Liver (tissue), 3 donors: ENCODE data around the gene SCLY.

Source experiments
- CTCF ChIP-seq: fragments of 150-350 bp; IDR thresholded peaks from 2 replicates; pipeline ENCODE4 v1.5.1; 2017; ENCODE audit warnings: improper control_type of control experiment, low read depth, low read length; ENCODE audit not compliant: missing input control
- GABPA ChIP-seq, 2 donors: IDR thresholded peaks in 1 of 2; conservative IDR thresholded peaks in 1 of 2; 2 replicates each; pipeline ENCODE4 v1.6.1; 2016; ENCODE audit warnings: antibody characterized with exemption in 2 of 2, mild to moderate bottlenecking in 1 of 2, moderate library complexity in 1 of 2
- MAX ChIP-seq: IDR thresholded peaks from 2 replicates; pipeline ENCODE4 v1.6.1; 2016; ENCODE audit warnings: antibody characterized with exemption
- donor health status: healthy.
- donor health status: healthy.

- TF ChIP-seq GABPA (IDR thresholded peaks at IDR 0.05 in 1 of 2, conservative IDR thresholded peaks at IDR 0.05 in 1 of 2) (no peak), CTCF (no peak), MAX (no peak)
Measured at GRCh38 chr2:238024986-238025385, 35.8 kb upstream of the SCLY start.
